ENCODE data around the gene CYRIA. TPM values are rescaled to one million over a fixed set of nuclear protein-coding genes. Genes with fewer than 3 reads are reported as not detected.

CYRIA gene
- total RNA-seq (2014; rRNA removed; shearing (Covaris generic)) = not detected in 2 replicates

- no peak for DNase-seq (ENCODE audit: low spot score)
These were observed at the start of gene CYRIA for GRCh38 chr2:16665748-16666448. Gene CYRIA, minus strand, starts transcription at chr2:16665834. Its CDS starts 77,715 bp downstream, at chr2:16588119.

- no peak for DNase-seq (ENCODE audit: low spot score)
These were observed 47.4 kb upstream of the CYRIA start for GRCh38 chr2:16713011-16713423.

GRCh38 chr2:16709769-16710168 lies 44.1 kb upstream of the CYRIA start:
- DNase-seq (ENCODE audit: low spot score) = no peak

GRCh38 chr2:16708173-16708572 lies 42.5 kb upstream of the CYRIA start:
- DNase-seq (ENCODE audit: low spot score) = no peak

GRCh38 chr2:16707014-16707623 lies 41.5 kb upstream of the CYRIA start:
- no peak for DNase-seq (ENCODE audit: low spot score)

GRCh38 chr2:16700551-16701259 lies 35.1 kb upstream of the CYRIA start:
- DNase-seq (ENCODE audit: low spot score) = no peak

GRCh38 chr2:16693854-16694253 lies 28.2 kb upstream of the CYRIA start:
- DNase-seq (ENCODE audit: low spot score) = no peak

- DNase-seq (ENCODE audit: low spot score) = no peak
These were observed 25.6 kb upstream of the CYRIA start for GRCh38 chr2:16691261-16691660.

- DNase-seq (ENCODE audit: low spot score) = no peak
These were observed 22.3 kb upstream of the CYRIA start for GRCh38 chr2:16687955-16688354.

GRCh38 chr2:16687222-16687621 lies 21.6 kb upstream of the CYRIA start:
- DNase-seq (ENCODE audit: low spot score) = no peak

GRCh38 chr2:16686641-16687040 lies 21.0 kb upstream of the CYRIA start:
- no peak for DNase-seq (ENCODE audit: low spot score)

- DNase-seq (ENCODE audit: low spot score) = no peak
These were observed 19.7 kb upstream of the CYRIA start for GRCh38 chr2:16685340-16685715.

GRCh38 chr2:16684676-16685339 lies 19.2 kb upstream of the CYRIA start:
- no peak for DNase-seq (ENCODE audit: low spot score)

- no peak for DNase-seq (ENCODE audit: low spot score)
These were observed 17.9 kb upstream of the CYRIA start for GRCh38 chr2:16683576-16683975.

GRCh38 chr2:16682431-16683118 lies 16.9 kb upstream of the CYRIA start:
- no peak for DNase-seq (ENCODE audit: low spot score)

GRCh38 chr2:16680781-16681180 lies 15.1 kb upstream of the CYRIA start:
- DNase-seq (ENCODE audit: low spot score) = no peak

GRCh38 chr2:16680304-16680703 lies 14.7 kb upstream of the CYRIA start:
- DNase-seq (ENCODE audit: low spot score) = no peak

GRCh38 chr2:16678964-16679363 lies 13.3 kb upstream of the CYRIA start:
- no peak for DNase-seq (ENCODE audit: low spot score)

- DNase-seq (ENCODE audit: low spot score) = no peak
These were observed 12.2 kb upstream of the CYRIA start for GRCh38 chr2:16677875-16678274.

GRCh38 chr2:16675781-16676180 lies 10.1 kb upstream of the CYRIA start:
- no peak for DNase-seq (ENCODE audit: low spot score)

GRCh38 chr2:16674154-16674553 lies 8.5 kb upstream of the CYRIA start:
- DNase-seq (ENCODE audit: low spot score) = no peak

GRCh38 chr2:16671760-16672159 lies 6.1 kb upstream of the CYRIA start:
- DNase-seq (ENCODE audit: low spot score) = no peak

Data from HT-29 (cell line).